ENCODE measurements around the gene NUP93. TPM values are rescaled to one million over a fixed set of nuclear protein-coding genes. Genes with fewer than 3 reads are reported as not detected.

The NUP93 gene
- total RNA-seq, result 55.6 and 57.0 TPM in 2 replicates

DNA sequence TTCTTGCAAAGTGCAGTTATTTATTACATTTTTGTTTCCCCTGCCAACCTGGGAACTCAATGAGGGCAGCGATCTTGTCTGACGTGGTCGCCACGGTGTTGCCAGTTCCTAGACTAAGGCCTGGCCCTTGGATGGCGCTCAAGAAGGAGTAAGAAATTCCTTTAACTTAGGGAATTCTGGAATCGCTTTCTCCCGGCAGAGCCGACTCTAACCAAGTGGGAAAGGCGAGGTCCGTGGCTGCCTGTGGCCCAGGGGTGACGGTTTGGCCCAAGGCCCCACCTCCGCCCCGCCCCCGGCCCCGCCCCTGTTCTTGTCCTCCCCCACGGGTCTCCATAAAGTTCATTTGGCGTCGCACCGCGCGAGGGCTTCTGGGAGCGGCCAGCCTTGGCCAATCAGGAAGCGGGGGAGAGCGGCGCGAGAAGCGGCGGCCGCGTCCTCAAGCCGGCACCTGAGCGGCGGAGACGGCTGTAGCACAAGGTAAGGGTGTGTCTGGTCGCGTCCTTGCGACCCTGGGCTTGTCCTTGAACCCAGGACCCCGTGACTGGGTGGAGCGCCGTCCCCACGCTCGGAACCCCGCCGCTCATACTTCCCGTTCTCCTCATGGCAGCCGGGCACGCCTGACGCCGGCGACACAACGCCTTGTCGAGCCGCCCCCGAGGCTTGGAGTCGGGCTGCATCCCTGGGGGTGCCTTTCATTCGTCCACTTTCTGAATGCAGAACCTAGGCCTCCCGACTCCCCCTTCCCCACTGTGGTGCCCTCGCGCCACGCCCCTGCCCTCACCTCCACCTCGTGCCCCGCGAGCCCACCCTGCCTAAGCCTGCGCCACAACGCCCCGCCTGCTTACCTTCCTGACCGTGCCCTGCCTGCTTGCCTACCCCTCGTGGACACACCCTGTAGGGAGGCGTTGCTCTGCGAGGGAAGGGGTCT lies at the start of gene NUP93:
NUP93 (plus strand) TSS at position 395 of the 928 bp plus-strand sequence. CDS start 18,119 bp downstream, outside the sequence.
- DNase-seq (ENCODE audit: extremely low read depth, low read depth, low spot score), result peak; percentile 50

DNA sequence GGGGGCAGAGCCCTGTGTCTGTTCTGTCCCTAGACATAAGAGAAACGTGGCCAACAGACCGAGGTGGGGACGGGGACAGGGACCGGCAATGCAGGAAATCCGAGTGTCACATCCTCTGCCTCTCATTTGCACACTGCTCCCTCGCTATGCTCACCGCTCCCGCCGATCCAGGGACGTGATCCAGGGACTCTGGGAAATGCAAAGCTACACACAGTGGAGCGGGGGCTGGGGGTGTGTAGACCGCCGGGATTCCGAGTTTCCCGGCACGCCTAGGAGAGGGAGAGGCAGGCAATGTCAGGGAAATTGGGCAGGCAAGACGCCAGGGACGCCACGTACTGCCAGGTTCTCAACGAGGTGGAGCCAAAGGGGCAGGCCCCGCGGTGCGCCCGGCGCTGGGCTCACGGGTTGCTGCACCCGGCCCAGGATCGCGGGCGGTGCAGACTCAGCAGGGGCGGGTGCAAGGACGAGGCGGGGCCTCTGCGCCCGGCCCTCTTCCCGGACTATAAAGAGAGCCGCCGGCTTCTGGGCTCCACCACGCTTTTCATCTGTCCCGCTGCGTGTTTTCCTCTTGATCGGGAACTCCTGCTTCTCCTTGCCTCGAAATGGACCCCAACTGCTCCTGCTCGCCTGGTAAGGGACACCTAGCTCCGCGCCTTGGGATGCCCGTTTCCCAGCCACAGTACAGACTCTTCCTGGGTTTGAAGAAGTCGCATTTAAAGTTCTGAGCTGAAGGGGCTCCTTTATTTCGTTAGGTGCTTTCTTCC lies 47.8 kb upstream of the NUP93 start, which contains the start of gene MT1X:
MT1X (plus strand) TSS at position 532 of the 764 bp plus-strand sequence; CDS start at position 603, 71 bp downstream.
- no peak for DNase-seq (ENCODE audit: extremely low read depth, low read depth, low spot score)

DNA sequence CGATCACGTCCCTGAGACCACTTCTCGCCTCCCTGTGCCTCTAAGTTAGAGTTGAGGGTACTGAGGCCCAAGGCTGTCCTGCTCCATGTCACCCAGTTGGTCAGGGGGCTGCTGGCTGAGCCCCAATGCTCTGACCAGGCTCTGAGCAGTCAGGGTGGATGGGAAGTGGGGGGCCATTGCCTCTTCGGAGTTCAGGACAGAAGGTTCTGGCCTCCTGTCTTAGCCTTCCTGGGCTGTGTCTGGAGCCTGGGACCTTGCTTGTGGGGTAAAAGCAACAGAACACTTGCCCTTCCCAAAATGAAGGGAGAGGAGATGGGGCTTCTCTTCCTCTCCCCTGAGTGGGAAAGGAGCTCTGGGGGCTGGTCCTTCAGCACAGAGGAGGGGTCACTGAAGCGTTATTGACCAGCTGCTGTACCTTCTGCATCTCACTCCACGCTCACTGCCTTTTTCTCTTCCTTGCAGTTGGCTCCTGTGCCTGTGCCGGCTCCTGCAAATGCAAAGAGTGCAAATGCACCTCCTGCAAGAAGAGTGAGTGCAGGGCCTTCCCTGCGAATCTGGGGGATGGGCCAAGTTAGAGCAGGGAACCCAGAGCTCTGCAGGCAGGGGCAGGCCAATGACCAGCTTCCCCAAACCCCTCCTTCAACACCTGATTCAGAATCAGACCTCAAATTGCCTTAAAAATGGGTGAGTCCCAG lies 47.1 kb upstream of the NUP93 start:
- no peak for DNase-seq (ENCODE audit: extremely low read depth, low read depth, low spot score)

DNA sequence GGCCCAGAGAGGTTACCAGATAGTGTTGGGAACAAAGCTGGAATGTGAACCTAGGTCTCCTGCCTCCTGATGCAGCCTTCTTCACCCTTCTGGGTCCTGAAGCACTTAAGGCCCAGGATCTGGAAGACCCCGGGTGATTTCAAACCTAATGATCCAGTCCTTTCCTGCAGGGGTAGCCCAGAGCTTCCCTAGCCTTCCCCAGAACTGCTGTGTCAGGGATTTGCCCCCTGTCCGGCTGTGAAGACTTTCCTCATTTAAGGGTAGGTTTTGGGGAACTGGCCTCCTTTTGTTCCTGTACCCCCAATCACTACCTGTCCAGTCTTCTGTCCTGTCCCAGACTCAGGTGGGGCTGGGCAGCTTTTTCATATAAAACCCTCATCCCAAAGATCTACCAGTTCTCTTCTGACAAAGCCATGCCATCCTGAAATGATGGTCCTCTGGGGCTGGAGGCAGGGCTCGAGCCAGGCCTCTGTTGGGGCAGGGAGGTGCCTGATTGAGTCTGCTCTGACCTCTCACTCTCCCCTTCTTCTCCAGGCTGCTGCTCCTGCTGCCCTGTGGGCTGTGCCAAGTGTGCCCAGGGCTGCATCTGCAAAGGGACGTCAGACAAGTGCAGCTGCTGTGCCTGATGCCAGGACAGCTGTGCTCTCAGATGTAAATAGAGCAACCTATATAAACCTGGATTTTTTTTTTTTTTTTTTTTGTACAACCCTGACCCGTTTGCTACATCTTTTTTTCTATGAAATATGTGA lies 46.3 kb upstream of the NUP93 start:
- DNase-seq (ENCODE audit: extremely low read depth, low read depth, low spot score), result no peak

DNA sequence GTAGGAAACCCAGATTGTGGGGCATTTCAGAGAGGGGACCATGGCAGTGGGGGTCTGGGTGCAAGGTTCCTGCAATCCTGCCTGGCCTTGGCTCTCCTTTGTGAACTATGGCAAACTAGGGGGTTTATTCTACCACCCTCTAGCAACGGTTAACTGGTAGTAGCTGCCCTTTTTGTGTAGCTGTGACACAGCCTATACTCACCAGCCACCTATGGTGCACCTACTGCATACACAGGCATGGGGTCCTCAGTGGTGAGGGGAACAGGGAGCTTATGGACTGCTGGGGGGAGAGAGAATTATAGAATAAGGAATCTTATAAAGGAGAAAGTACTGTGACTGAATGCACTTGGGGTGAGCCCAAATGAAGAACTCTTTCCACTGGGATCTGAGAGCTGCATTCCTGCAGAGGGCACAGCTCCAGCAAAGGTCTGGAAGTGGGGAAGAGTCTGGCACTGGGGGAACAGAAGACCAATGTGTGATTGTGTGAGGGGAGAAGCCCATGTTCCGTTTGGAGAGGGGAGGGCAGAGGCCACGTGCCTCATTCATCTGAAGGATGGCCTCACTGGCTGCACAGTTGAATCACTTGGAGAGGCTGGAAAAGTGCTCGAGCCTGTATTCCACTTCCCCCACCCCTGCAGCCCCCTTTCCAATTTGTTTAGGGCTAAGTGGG lies 45.5 kb upstream of the NUP93 start:
- no peak for DNase-seq (ENCODE audit: extremely low read depth, low read depth, low spot score)

DNA sequence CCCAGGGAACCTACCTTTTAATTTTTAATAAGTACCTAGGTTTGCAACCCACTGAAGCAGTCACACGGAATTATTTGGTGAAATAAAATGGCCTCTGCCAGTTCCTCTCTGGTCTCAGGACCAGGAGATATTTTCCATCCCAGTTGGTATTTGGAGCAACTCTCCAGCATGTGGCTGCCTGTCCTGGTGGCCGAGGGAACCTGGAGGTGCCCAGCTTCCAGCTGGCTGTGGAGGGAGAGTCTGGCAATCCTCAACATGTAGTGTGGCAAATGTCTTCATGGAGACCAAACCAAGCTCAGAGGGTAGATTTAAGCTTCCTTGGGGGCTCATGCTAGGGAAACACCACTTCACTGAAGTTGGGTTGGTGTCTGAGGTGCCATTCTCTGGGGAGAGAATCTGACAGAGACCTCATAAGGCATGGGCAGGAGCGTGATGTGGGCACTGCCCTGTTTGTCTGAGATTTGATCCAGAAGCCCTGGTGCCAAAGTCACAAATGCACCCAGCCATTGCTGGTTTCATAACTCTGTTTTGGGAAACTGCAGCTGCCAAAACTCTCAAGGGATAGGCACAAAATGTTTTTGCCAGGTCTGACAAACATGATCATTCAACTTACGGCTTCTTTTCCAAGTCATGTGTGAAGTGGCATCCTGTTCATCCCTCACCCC lies 44.9 kb upstream of the NUP93 start:
- DNase-seq (ENCODE audit: extremely low read depth, low read depth, low spot score), result no peak

DNA sequence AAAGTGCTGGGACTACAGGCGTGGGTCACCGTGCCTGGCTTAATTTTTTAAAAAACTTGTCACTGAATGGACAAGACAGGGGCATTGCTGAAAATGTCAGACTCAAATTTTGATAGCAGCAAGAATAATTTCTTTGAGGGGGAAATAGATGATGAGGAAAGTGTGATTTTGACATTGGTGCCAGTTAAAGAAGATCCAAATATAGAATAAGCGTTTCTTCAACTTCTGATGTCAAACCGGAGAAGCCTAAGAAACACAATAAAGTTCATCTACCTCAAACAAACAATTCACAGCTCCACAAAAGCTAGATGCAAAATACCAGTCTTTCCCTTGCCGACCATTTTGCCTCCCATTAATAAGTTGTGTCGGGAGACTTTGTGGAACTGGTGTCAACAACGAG lies 43.2 kb upstream of the NUP93 start:
- no peak for DNase-seq (ENCODE audit: extremely low read depth, low read depth, low spot score)

DNA sequence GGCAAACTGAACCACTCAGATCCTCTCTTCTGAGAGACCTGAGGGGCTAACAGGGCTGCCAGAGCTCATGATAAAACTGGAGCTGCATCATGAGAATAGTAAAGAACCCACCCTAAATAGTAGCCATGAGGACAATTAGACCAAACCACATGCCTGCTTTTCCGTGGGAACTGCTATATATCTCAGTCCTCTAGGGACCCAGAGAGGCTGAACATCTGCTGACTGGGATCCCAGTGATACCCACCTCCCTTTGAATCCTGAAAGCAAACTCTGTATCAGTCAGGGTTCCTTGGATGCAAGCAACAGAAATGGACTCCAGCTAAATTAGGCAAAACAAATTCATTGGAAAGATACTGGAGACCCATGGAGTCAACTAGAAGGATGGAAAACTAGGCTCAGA lies 41.2 kb upstream of the NUP93 start:
- no peak for DNase-seq (ENCODE audit: extremely low read depth, low read depth, low spot score)

DNA sequence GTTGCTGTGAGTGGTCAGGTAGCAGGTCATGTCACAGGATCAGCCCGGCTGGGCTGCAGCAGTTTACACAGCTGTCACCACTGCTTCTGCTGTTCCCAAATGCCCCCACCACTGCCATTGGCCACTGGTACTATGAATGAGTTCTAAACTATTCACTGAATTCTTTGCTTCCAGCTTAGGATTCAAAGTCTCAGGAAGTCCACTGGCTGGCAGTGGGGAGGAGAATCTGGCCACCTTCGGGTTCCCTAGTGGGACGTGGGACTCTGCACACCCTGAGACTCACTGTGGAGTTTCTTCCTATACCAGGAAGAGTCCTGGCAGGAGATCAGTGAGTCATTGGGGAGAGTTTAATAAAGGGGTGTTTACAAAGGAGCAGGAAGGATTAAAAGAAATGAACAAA lies 40.8 kb upstream of the NUP93 start:
- DNase-seq (ENCODE audit: extremely low read depth, low read depth, low spot score), result no peak

DNA sequence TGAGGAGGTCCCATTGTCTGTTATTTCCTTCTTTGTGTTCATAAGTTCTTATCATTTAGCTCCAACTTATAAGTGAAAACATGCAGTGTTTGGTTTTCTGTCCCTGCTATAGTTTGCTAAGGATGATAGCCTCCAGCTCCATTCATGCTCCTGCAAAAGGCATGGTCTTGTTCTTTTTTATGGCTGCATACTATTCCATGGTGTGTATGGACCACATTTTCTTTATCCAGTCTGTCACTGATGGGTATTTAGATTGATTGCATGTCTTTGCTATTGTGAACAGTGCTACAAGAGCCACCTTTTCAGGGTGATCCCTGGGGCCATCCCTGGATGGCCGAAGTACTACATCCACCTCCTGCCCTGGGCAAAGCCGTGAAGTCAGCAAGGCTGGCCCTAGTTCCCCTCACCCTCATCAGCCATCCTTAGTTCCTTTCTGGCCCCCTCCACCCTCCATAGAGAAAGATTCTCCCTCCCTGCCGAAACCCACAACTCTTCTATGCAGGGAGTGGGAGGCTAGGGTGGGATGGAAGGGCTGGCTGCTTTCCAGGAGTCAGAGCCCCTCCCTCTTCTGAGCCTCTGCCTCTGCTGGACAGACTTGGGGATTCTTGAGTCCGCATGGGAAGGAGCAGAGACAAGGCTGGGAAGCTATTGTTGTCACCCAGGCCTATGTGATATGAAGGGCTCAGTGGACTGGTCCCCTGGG lies 39.4 kb upstream of the NUP93 start:
- no peak for DNase-seq (ENCODE audit: extremely low read depth, low read depth, low spot score)

DNA sequence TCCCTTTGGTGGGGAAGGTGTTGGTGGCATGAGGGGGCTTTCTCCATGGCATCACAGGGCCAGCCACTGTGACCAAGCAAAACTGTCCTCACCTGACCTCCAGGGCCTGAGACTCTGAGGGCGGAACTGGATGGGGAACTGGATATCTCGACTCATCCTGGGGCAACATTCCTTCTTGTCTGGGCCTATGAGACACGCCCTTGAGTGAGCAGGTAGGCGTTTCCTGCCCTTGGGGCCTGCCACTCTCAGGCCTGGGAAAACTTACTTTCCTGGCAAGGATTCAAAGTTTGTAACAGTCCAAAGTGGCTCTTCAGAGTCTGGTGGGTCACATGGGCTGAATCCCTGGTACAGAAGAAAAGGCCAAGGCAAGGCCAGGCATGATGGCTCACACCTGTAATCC lies 38.0 kb upstream of the NUP93 start:
- no peak for DNase-seq (ENCODE audit: extremely low read depth, low read depth, low spot score)

DNA sequence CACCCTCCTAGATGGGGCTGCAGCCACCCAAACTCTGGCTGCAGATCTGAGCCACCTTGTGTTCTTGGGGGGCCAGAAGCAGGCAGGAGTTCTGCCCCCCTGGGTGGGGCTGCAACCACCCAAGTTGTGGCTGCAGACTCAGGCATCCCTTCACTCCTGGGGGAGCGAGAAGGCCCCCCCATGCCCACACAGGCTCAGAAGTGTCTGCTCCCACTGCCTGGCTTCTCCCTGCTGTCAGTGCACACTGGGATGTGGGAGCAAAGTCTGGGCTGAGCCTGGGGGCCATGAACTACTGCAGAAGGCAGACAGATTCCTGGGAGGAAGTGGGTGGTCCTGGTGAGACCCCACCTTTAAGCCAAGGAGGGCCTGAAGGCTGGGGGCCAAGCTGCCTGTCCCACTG lies 34.7 kb upstream of the NUP93 start:
- DNase-seq (ENCODE audit: extremely low read depth, low read depth, low spot score), result no peak

DNA sequence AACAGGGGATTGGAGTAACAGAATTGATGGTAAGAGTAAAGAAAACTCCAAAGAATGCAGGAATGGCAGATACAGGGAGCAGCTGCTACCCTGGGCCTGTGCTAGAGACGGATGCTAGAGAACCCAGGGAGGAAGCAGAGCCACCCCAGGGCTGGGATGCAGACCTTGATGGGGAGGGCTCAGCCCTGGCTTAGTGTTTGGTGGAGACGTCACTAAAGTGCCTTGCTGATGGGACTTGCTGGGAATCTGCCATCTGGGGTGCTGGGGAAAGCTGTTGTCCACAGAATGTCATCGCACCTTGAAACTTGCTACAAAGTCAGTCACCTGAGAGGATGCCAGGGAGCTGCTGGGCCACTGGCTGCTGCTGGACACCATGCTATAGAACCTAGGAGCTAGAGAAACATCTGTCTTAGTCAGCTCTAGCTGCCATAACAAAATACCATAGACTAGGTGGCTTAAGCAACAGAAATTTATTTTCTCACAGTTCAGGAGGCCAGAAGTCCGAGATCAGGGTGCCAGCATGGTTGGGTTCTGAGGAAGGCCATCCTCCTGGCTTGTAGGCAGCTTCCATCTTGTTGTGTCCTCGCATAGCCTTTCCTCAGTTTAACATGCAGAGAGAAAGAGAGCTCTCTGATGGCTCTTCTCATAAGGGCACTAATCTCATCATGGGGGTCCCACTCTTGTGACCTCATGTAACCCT lies 32.3 kb upstream of the NUP93 start:
- DNase-seq (ENCODE audit: extremely low read depth, low read depth, low spot score), result no peak

DNA sequence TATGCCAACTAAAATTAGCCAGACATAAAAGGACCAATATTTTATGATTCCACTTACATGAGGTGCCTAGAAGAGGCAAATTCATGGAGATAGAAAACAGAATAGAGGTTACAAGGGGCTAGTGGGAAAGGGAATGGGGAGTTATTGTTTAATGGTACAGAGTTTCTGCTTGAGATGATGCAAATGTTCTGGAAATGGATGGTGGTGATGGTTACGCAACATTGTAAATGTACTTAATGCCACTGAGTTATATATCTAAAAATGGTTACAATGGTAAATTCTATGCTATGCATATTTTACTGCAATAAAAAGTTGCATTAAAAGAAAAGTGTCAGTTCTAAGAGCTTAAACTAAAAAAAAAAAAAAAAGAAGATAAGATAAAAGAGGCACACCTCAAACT lies 29.7 kb upstream of the NUP93 start:
- DNase-seq (ENCODE audit: extremely low read depth, low read depth, low spot score), result no peak

DNA sequence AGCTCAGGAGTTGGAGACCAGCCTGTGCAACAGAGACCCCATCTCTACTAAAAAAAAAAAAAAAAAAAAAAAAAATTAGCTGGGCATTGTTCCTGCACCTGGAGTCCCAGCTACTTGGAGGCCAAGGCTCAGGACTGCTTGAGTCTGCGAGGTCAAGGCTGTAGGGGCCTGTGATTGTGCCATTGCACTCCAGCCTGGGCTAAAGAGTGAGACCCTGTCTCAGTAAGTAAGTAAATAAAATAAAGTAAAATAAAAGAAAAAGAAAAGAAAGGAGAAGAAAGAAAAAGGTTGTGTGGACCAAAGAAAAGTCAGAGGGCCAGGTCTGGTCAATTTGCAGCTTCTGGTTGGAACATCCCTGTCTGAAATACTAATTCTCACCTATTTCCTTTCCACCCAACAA lies 29.3 kb upstream of the NUP93 start:
- DNase-seq (ENCODE audit: extremely low read depth, low read depth, low spot score), result no peak

DNA sequence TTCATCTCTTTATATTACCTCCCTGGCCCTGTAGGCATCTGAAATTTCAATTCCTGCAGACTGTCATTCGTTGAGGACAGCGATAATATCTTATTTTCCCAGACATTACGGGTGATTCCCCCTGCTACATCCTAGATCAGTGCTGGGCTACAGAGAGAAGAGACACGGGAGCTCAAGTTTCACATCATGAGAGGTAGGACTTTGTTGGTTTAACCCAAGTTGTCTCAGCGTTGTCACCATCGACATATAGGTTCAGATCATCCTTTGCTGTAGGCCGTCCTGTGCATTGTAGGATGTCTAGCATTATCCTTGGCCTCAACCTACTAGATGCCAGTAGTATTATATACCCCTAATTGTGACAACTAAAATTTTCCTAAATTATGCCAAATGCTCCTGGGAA lies 28.4 kb upstream of the NUP93 start:
- DNase-seq (ENCODE audit: extremely low read depth, low read depth, low spot score), result no peak

DNA sequence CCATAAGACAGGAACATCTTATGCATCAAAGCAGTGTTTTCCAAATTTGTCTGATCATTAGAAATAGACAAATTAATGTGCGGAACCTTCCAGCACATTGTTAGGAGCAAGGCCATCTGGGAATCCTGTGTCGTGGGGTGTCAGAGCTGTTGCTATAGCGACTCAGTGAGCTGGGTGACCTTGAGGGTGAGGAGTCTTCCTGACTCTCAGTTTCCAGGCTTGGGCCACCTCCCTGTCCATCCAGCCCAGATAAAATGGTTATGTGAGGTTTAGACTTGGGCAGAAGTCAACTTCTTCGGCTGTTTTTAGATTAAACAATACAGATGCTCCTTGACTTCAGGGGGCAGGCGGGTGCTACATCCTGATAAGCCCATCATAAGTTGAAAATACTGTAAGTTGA lies 27.1 kb upstream of the NUP93 start:
- no peak for DNase-seq (ENCODE audit: extremely low read depth, low read depth, low spot score)
